WTC11 (cell line): ENCODE measurements around the gene RNGTT.
"Not testable (repeated sequence)": the region's sequence is repeated elsewhere in the genome, so short reads cannot be mapped to it uniquely, and the experiment has no call there.

ENCODE experiments used
- FOXP1 ChIP-seq: sonication (generic); formaldehyde crosslinking; IDR thresholded peaks from 2 replicates; pipeline ENCODE4 v1.8.0; 2022; ENCODE audit warnings: missing genetic modification reagents, mild to moderate bottlenecking, moderate library complexity, borderline replicate concordance
- TF ChIP-seq, protein P1 (sequence below): sonication (generic); formaldehyde crosslinking; IDR thresholded peaks from 2 replicates; pipeline ENCODE4 v1.8.1; 2023; ENCODE audit warnings: mild to moderate bottlenecking, missing genetic modification reagents

DNA sequence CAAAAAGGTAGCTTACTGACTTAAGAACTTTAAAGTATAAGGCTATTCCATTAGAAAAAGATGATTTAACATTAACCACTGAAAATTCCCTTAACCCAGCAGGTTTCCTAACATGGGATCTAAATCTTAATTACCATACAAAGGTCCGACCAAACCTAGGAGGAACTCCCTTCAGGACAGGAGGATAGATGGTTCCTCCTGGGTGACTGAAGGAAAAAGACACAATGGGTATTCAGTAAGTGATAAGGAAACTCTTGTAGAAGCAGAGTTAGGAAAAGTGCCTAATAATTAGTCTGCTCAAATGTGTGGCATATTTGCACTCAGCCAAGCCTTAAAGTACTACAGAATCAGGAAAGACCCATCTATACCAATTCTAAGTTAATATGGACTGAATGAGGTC, 237.0 kb downstream of the RNGTT start:
- not testable (repeated sequence) for TF ChIP-seq FOXP1
- TF ChIP-seq, protein P1, sequence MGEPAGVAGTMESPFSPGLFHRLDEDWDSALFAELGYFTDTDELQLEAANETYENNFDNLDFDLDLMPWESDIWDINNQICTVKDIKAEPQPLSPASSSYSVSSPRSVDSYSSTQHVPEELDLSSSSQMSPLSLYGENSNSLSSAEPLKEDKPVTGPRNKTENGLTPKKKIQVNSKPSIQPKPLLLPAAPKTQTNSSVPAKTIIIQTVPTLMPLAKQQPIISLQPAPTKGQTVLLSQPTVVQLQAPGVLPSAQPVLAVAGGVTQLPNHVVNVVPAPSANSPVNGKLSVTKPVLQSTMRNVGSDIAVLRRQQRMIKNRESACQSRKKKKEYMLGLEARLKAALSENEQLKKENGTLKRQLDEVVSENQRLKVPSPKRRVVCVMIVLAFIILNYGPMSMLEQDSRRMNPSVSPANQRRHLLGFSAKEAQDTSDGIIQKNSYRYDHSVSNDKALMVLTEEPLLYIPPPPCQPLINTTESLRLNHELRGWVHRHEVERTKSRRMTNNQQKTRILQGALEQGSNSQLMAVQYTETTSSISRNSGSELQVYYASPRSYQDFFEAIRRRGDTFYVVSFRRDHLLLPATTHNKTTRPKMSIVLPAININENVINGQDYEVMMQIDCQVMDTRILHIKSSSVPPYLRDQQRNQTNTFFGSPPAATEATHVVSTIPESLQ (CRISPR knock-in tag), result not testable (repeated sequence)
